LoVo (cell line): ENCODE results near the gene ZFYVE9.
A peak's percentile ranks its signal among the peaks of the same experiment; 100 is the strongest.
"Not testable (repeated sequence)": the region's sequence is repeated elsewhere in the genome, so short reads cannot be mapped to it uniquely, and the experiment has no call there.

Experiments
- DNase-seq: peaks from one replicate; pipeline ENCODE4 v3.0.0-alpha.2; 2016; ENCODE audit warnings: low spot score

ZFYVE9 gene

GRCh38 chr1:52141513-52142219 is at the start of gene ZFYVE9:
TSS of gene ZFYVE9 (plus strand) at chr1:52142089. CDS start at chr1:52233207, 91,118 bp downstream.
- peak; percentile 87 for DNase-seq

GRCh38 chr1:52094300-52094699 is 47.6 kb upstream of the ZFYVE9 start:
- not testable (repeated sequence) for DNase-seq

- DNase-seq: no peak
Measured at GRCh38 chr1:52096216-52096615, 45.7 kb upstream of the ZFYVE9 start.

GRCh38 chr1:52098139-52098871 is 43.6 kb upstream of the ZFYVE9 start:
- no peak for DNase-seq

- DNase-seq: no peak
Measured at GRCh38 chr1:52102336-52103013, 39.4 kb upstream of the ZFYVE9 start.

- DNase-seq: no peak
Measured at GRCh38 chr1:52111492-52111891, 30.4 kb upstream of the ZFYVE9 start.

- no peak for DNase-seq
Measured at GRCh38 chr1:52112489-52112888, 29.4 kb upstream of the ZFYVE9 start.

GRCh38 chr1:52119301-52120079 is 22.4 kb upstream of the ZFYVE9 start:
- DNase-seq: no peak

- DNase-seq: no peak
Measured at GRCh38 chr1:52122384-52122783, 19.5 kb upstream of the ZFYVE9 start.

GRCh38 chr1:52123622-52124021 is 18.3 kb upstream of the ZFYVE9 start:
- DNase-seq: no peak

- no peak for DNase-seq
Measured at GRCh38 chr1:52125736-52126359, 16.0 kb upstream of the ZFYVE9 start.

- peak; percentile 56 for DNase-seq
Measured at GRCh38 chr1:52127181-52128180, 14.4 kb upstream of the ZFYVE9 start.

- DNase-seq: no peak
Measured at GRCh38 chr1:52139817-52140540, 1.9 kb upstream of the ZFYVE9 start.

GRCh38 chr1:52140633-52141512 is 1.0 kb upstream of the ZFYVE9 start:
- no peak for DNase-seq

GRCh38 chr1:52142220-52143183 is 613 bp downstream of the ZFYVE9 start:
- DNase-seq: no peak

- DNase-seq: no peak
Measured at GRCh38 chr1:52145137-52145536, 3.2 kb downstream of the ZFYVE9 start.

GRCh38 chr1:52150445-52150844 is 8.6 kb downstream of the ZFYVE9 start:
- not testable (repeated sequence) for DNase-seq

GRCh38 chr1:52150946-52151345 is 9.1 kb downstream of the ZFYVE9 start:
- no peak for DNase-seq
